ENCODE measurements around the gene PRXL2C.

PRXL2C gene

GRCh38 chr9:96609732-96610131 lies 45.4 kb downstream of the PRXL2C start:
- DNase-seq, result no peak

- DNase-seq, result no peak
These were observed 47.1 kb downstream of the PRXL2C start for GRCh38 chr9:96607971-96608370.

- DNase-seq, result no peak
These were observed 49.8 kb downstream of the PRXL2C start for GRCh38 chr9:96605328-96605727.

- no peak for DNase-seq
These were observed 51.2 kb downstream of the PRXL2C start for GRCh38 chr9:96604004-96604319.

GRCh38 chr9:96603305-96604003 lies 51.7 kb downstream of the PRXL2C start:
- no peak for DNase-seq

GRCh38 chr9:96599298-96599697 lies 55.8 kb downstream of the PRXL2C start:
- DNase-seq, result no peak

GRCh38 chr9:96596601-96597111 lies 58.5 kb downstream of the PRXL2C start:
- DNase-seq, result no peak

Measured in NCI-H526 treated with DMSO at 0.1 percent for 48 hours (cell line).